ENCODE data around the gene ADGRD2.

Gene ADGRD2

DNA sequence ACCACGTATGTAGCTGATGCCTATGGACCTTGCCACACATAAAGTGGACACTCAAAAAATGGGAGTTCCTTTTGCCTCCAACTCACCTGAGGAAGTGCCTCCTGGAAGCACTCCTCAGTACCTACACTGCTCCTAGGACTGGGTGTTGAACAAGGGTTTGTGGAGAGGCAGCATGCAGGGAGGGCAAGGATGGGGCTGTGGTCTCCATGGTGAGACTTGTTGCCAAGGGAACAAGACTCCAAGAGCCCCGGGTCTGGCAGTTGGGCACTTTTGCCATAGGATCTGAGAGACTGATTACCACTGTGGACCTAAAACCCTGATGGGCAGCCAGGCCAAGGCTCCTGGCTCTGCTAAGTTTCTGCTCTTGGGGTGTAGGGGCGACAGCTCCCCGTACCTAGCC lies 63.9 kb downstream of the ADGRD2 start:
- DNase-seq: no peak

DNA sequence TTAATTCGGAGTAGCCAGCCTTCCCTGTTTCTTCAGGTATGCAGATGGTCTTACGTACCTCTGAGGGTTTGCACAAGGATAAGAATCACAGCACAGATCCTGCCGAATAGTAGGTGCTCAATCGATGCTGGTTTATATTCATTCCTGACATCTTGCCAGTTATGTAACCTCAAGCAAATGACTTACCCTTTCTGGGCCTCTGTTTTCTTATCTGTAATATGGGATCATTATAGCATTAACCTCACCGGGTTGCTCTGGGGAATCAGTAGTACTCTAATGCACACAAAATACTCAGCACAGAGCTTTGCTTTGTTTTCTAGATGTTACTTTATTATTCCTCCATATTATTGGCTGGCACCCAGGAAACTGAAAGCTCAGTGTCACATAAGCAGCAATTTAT lies 64.6 kb downstream of the ADGRD2 start:
- DNase-seq: no peak

DNA sequence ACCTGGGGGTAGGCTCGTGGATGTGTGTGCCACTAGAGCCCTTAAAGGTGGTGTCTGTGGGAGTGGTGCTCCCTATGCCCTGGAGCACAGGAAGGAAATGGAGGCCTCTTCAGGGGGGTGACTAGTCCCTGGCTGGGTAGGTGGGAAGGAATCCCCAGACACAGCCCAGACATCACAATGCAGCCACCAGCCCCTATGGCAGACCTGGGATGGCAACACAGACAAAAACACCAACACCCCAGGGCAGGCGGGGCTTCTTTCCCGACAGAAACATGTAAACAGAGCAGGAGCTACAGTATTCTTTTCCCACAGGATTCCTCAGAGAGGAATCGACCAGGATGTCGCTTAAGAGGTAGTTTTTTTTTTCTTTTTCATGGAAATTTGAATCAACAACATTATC lies 67.3 kb downstream of the ADGRD2 start:
- DNase-seq: no peak

DNA sequence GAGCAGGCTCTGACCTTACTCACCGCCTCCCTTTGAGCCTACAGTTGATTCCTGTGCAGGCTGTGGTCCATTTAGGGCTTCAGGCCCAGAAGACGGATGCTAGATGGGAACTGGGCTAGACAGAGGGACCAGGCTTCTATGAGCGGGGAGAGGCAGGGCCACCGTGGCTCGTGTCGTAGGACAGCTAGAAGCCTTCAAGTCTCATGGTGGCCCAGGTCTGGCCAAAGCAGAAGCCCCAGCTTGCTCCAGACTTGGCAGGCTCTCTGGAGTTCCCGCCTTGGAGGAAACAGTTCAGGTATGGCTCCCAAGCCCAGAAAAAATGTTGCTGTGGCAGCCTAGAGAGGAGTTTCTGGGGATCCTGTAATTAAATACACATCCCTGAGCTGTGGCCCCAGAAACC lies 67.9 kb downstream of the ADGRD2 start:
- no peak for DNase-seq

DNA sequence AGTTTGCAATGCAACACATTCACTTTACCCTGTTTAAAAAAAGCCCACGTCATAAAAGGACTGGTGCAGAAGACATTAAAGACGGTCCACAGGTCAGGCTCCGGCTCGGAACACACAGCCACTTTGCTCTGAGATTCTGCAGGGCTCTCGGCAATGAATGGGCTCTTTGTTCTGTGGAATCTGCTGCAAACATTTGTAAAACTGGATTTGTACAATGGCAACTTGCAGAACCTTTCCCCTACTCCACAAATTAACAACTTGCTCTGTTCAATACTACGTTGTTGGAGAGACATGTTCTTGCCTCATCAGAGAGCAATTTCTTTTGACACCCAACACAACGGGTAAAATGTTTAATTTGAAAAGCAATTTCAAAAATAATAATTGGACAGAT lies 70.0 kb downstream of the ADGRD2 start:
- no peak for DNase-seq

DNA sequence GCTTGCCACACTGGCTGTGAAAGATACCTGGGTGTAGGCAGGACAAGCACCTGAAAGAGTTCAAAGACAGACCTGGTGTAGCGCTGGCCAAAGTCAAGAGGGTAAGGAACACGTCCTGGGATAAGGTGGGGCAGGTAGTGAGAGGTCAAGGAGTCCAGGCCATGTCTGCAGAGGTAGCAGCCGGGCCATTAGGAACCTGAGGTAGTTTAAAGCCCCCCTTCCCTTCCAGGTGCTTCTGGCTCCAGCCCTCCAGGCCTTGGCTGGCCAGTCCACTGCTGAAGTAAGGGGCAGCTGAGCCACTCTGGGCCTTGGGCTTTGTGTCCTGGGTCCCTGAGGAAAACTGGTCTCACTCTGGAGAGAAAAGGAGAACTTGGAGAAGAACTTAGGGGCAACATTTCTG lies 70.9 kb downstream of the ADGRD2 start:
- DNase-seq: no peak

DNA sequence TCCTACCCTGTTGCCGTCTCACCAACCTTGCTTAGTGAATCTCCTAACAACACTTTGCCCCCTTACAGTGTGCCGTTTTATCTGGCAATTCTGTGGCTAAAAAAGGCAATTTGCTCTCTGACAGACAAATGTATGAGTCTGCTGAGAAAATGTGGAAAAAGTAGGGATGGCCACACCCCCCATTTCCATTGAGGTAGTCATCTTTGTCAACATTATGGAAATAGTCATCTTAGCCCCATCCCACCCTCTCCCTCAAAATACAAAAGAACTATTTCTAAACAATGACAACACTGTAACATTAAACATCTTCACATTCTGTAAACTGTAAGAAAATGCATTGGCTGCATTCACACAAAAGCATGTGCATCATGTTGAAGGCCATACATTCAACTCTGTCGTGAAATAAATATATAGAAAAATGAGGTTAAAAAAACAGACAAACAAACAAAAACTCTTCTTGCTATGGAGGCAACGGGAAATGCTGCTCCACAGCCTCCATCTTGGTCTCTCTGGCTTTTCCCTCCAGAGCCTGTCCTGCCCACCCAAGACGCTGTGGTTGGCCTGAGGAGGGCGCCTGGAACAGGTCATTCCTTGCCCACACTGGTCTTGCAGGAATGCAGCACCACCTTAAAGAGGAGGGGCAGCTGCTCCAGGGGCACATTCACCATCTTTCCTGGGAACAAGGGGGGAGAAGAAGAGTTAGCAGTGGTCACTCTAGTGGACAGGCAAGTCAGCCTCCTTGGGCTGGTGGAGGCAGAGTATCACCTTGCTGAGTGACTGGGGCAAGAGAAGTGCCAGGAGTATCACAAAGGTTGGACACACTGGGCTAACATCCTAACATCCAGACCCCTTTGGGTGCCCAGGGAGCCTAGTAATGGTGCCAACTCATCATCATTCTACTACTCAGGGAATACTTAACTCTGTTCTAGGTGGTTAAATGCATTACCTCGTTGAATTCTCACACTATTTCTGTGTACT lies 72.2 kb downstream of the ADGRD2 start:
- no peak for DNase-seq

DNA sequence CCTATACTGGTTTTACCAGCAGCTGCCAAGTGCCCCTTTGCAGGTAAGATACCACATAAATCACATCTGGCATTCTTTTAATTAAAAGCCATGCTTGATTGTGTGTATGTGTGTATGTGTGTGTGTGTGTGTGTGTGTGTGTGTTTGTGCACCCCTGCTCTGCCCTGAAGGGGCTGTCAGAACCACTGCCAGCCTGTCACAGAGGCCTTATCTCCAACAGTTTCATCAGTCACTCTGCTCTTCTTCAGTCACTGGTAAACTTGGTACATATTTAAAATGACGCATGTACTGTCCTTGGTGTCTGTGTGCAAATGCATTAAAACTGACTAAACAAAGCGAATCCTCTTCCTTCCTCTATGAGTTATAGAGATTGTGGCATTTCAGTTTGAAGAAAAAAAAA lies 75.9 kb downstream of the ADGRD2 start:
- DNase-seq: no peak

DNA sequence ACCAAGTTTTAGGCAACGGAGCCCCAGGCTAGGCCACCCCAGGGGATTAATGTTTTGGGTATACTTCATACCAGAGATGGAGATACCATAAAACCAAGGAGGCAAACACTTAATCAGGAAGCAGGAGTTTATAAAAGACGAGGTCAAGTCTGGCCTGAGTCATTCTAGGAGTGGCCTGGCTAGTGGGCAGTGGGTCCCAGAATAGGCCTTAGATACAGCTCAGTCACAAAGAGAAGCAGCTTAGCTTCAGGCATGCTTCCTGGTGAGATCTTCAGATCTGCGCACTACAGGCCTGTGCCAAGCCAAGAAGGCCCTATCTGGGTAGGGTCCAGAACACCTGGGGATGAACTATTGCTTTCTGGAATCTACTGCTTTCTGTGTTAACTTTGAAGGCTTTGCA lies 77.5 kb downstream of the ADGRD2 start:
- DNase-seq: no peak
